UCSD-AML1 (cell line): ENCODE results near the gene CD46.

Experiments used
- DNase-seq: peaks from one replicate; lab custom pipeline; 2025; ENCODE audit not compliant: unreplicated experiment; lab: John Stamatoyannopoulos, UW

CD46 gene

DNA sequence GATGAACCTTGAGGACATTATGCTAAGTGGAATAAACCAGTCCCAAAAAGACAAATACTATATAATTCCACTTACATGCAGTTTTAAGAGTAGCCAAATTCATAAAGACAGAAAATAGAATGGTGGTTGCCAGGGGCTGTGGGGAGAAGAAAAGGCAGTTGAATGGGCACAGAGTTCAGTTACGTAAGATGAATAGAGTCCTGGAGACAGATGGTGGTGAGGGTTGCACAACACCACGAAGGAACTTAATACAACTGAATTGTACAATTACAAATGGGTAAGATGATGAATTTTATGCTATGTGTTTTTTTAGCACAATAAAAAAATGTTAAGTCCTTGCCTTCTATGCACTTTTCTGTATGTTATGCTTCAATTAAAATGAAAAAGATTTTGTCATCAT is 92.5 kb downstream of the CD46 start:
- no peak for DNase-seq
